ENCODE data around the gene GPR151.

GRCh38 chr5:146466521-146467349, 49.3 kb downstream of the GPR151 start:
- no peak for TF ChIP-seq MAX (IDR thresholded peaks at IDR 0.05)
- no peak for TF ChIP-seq TAF1 (conservative IDR thresholded peaks at IDR 0.05)
- TF ChIP-seq CTCF (IDR thresholded peaks at IDR 0.05; ENCODE audit: low read depth, low read length, missing input control) = no peak
- TF ChIP-seq YY1 (IDR thresholded peaks at IDR 0.05) = no peak
- TF ChIP-seq NR2F2 (IDR thresholded peaks at IDR 0.05) = no peak
- peak; percentile 20 to 44 for TF ChIP-seq RAD21 (IDR thresholded peaks at IDR 0.05)
- TF ChIP-seq HNF4G (IDR thresholded peaks at IDR 0.05) = no peak

Data from liver (tissue), 3 donors.